Smooth muscle cell (in vitro differentiated cells): ENCODE measurements around the gene PIK3CD. TPM values are rescaled to one million over a fixed set of nuclear protein-coding genes. Genes with fewer than 3 reads are reported as not detected.
"Not testable (repeated sequence)": the region's sequence is repeated elsewhere in the genome, so short reads cannot be mapped to it uniquely, and the experiment has no call there.

Experiments
- DNase-seq: peaks from one replicate; lab custom pipeline; 2025; ENCODE audit not compliant: unreplicated experiment; lab: John Stamatoyannopoulos, UW
- H2AFZ ChIP-seq: fragments of 200-600 bp; sonication (generic); 2 replicates; pipeline ENCODE4 v1.6.0; 2016; ENCODE audit warnings: antibody characterized with exemption, low read depth, mild to moderate bottlenecking
- H3F3A ChIP-seq: fragments of 200-600 bp; sonication (generic); 2 replicates; pipeline ENCODE4 v1.6.0; 2017; ENCODE audit warnings: antibody characterized with exemption, low read depth
- H3K27ac ChIP-seq: fragments of 200-600 bp; sonication (generic); 2 replicates; pipeline ENCODE4 v1.5.1; 2016; ENCODE audit warnings: low read depth, mild to moderate bottlenecking
- H3K27me3 ChIP-seq: fragments of 200-600 bp; sonication (generic); 2 replicates; pipeline ENCODE4 v1.6.1; 2016; ENCODE audit warnings: low read depth, mild to moderate bottlenecking
- H3K36me3 ChIP-seq: fragments of 200-600 bp; sonication (generic); 2 replicates; pipeline ENCODE4 v1.5.1; 2016; ENCODE audit warnings: low read depth
- H3K4me1 ChIP-seq: fragments of 200-600 bp; sonication (generic); 2 replicates; pipeline ENCODE4 v1.5.1; 2016; ENCODE audit warnings: low read depth
- H3K4me2 ChIP-seq: fragments of 200-600 bp; sonication (generic); 2 replicates; pipeline ENCODE4 v1.6.0; 2016; ENCODE audit warnings: mild to moderate bottlenecking
- H3K4me3 ChIP-seq: fragments of 200-600 bp; sonication (generic); 2 replicates; pipeline ENCODE4 v1.5.1; 2016; ENCODE audit warnings: mild to moderate bottlenecking
- H3K79me2 ChIP-seq: fragments of 200-600 bp; sonication (generic); 2 replicates; pipeline ENCODE4 v1.6.0; 2016; ENCODE audit warnings: low read depth, mild to moderate bottlenecking
- H3K9ac ChIP-seq: fragments of 200-600 bp; sonication (generic); 2 replicates; pipeline ENCODE4 v1.6.0; 2016; ENCODE audit warnings: low read depth
- H3K9me3 ChIP-seq: fragments of 200-600 bp; sonication (generic); replicated peaks from 2 replicates; pipeline ENCODE4 v1.5.1; 2016; ENCODE audit warnings: low read depth
- H4K20me1 ChIP-seq: fragments of 200-600 bp; sonication (generic); 2 replicates; pipeline ENCODE4 v1.6.0; 2016; ENCODE audit warnings: low read depth
- WGBS: methylation state at CpG from one replicate; pipeline ENCODE4 v1.1.7; 2016; ENCODE audit warnings: low lambda C conversion rate; 5-methylcytosine and 5-hydroxymethylcytosine counted together
- polyA plus RNA-seq: library from polyadenylated mRNA; unstranded; fragments of >200 nt; fragmentation: Nextera tagmentation; extraction: Ambion mirVana; gene quantifications from 2 replicates; pipeline ENCODE4 v1.2.1, GENCODE V29; 2016
- total RNA-seq: library from RNA; depleted of rRNA; stranded (reverse); fragments of >200 nt; gene quantifications from 2 replicates; pipeline ENCODE4 v1.2.3, GENCODE V29; 2014
- TF ChIP-seq, protein P1 (sequence below): fragments of 200-600 bp; sonication (generic); IDR thresholded peaks from 2 replicates; pipeline ENCODE4 v1.5.1; 2017; ENCODE audit warnings: borderline replicate concordance, mild to moderate bottlenecking, antibody characterized with exemption; ENCODE audit not compliant: insufficient read depth, poor library complexity, severe bottlenecking

The PIK3CD gene
- total and polyA plus RNA-seq, 2 experiments from 2014 or later, result 3.9 to 4.1 TPM

DNA sequence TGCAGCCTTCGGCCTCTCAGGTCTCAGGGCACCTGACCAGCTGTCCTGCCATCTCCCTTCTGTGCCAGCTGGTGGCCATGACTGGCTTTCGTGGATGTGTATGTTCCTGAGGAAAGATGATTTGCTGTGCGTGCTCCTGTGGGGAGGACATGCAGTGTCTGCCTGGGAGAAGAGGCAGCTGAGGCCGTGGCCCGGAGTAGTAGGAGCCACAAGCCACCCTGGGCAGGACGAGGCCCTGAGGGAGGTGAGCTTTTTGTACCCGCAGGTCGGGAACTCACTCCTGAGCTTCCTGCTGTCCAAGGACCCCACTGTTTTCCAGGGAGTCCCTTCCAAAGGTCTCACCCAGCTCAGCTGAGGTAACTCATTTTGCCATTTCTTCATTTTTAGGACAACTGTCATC lies 58.5 kb downstream of the PIK3CD start:
- no peaks in the 10 kb centered on the region for H3F3A ChIP-seq
- 89% methylated on average over 8 of the region's 8 CpGs for WGBS
- no peaks in the 10 kb centered on the region for H3K79me2 ChIP-seq
- H3K4me3 ChIP-seq, result no peak overlapping the region
- H3K9ac ChIP-seq, result no peak overlapping the region
- no peak overlapping the region for H3K27ac ChIP-seq
- no peak for DNase-seq
- H3K4me2 ChIP-seq, result no peak overlapping the region
- H3K27me3 ChIP-seq, result no peaks in the 10 kb centered on the region
- no peaks in the 10 kb centered on the region for H4K20me1 ChIP-seq
- H3K36me3 ChIP-seq, result no peaks in the 10 kb centered on the region
- no peak overlapping the region for H2AFZ ChIP-seq
- no peaks in the 10 kb centered on the region for H3K9me3 ChIP-seq
- TF ChIP-seq, protein P1, sequence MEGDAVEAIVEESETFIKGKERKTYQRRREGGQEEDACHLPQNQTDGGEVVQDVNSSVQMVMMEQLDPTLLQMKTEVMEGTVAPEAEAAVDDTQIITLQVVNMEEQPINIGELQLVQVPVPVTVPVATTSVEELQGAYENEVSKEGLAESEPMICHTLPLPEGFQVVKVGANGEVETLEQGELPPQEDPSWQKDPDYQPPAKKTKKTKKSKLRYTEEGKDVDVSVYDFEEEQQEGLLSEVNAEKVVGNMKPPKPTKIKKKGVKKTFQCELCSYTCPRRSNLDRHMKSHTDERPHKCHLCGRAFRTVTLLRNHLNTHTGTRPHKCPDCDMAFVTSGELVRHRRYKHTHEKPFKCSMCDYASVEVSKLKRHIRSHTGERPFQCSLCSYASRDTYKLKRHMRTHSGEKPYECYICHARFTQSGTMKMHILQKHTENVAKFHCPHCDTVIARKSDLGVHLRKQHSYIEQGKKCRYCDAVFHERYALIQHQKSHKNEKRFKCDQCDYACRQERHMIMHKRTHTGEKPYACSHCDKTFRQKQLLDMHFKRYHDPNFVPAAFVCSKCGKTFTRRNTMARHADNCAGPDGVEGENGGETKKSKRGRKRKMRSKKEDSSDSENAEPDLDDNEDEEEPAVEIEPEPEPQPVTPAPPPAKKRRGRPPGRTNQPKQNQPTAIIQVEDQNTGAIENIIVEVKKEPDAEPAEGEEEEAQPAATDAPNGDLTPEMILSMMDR, result no peak
- H3K4me1 ChIP-seq, result no peaks in the 10 kb centered on the region

GRCh38 chr1:9711466-9712020 lies 60.0 kb downstream of the PIK3CD start:
- no peaks in the 10 kb centered on the region for H3K4me1 ChIP-seq
- no peaks in the 10 kb centered on the region for H3K79me2 ChIP-seq
- no peaks in the 10 kb centered on the region for H3F3A ChIP-seq
- no peak overlapping the region for H3K9ac ChIP-seq
- no peaks in the 10 kb centered on the region for H3K36me3 ChIP-seq
- TF ChIP-seq, protein P1, result no peak
- no peak for DNase-seq
- H2AFZ ChIP-seq, result no peak overlapping the region
- no peaks in the 10 kb centered on the region for H3K27me3 ChIP-seq
- H3K4me2 ChIP-seq, result no peak overlapping the region
- WGBS, result 96% methylated on average over 9 of the region's 9 CpGs
- no peaks in the 10 kb centered on the region for H4K20me1 ChIP-seq
- no peak overlapping the region for H3K4me3 ChIP-seq
- H3K27ac ChIP-seq, result no peak overlapping the region
- no peaks in the 10 kb centered on the region for H3K9me3 ChIP-seq

- H3K27me3 ChIP-seq, H3F3A ChIP-seq, H3K9me3 ChIP-seq, H3K79me2 ChIP-seq, H3K27ac ChIP-seq, H3K36me3 ChIP-seq, H2AFZ ChIP-seq, H3K4me1 ChIP-seq, H3K4me3 ChIP-seq, H4K20me1 ChIP-seq, DNase-seq, H3K9ac ChIP-seq, H3K4me2 ChIP-seq: not testable (repeated sequence)
- WGBS, result 98% methylated on average over 7 of the region's 7 CpGs
These were observed 61.2 kb downstream of the PIK3CD start for GRCh38 chr1:9712767-9713166.

- Histone ChIP-seq H3K4me2 (no peak overlapping the region), H3K36me3 (no peaks in the 10 kb centered on the region), H3K79me2 (no peaks in the 10 kb centered on the region), H2AFZ (no peak overlapping the region), H3K9ac (no peak overlapping the region), H3K4me3 (no peak overlapping the region), H3K4me1 (no peaks in the 10 kb centered on the region), H4K20me1 (no peaks in the 10 kb centered on the region), H3F3A (no peaks in the 10 kb centered on the region), H3K27me3 (no peaks in the 10 kb centered on the region), H3K9me3 (no peaks in the 10 kb centered on the region), H3K27ac (no peak overlapping the region)
- WGBS, result 40% methylated on average over 6 of the region's 6 CpGs
- DNase-seq, result no peak
- TF ChIP-seq, protein P1, result no peak
These were observed 62.8 kb downstream of the PIK3CD start for GRCh38 chr1:9714257-9714718.
